Eye (tissue), 1 donor: ENCODE results near the gene PBX1.

Source experiments
- DNase-seq: peaks from one replicate; pipeline ENCODE4 v3.0.0-alpha.2; 2015

Gene PBX1

DNA sequence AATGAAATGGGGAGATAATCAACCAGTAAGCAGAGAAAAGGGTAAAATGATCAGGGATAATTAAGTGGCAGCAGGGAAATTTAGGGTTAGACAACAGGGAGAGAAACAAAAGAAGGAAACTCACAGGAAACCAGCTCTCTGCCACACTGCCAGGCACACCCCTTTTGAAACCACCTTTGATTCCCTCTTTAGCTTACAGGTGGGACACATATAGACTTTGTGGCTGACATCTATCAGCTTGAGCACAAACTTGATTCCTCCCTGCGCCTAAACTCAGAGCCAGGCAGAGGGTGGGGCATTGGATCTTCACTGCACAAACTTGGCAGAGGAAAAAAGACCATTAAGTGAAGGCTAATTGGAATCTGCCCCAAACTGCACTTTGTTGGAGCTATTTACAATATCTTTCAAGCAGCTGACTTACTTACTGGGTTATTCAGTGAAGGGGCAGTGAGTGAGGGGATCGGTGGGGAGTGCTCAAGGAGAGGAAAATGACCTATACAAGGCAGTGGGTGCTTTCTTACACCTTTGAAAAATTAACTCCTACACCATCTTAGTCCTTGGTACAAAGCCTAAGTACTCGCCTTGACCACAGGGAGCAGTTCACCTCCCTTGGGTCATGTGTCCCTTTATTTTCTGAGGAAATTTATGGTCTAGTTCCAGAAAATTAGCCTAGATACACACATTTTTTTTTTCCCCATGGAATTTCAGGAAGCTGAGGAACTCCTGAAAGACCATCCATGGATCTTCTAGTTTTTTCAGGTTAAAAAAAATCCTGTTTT, 60.2 kb downstream of the PBX1 start:
- no peak for DNase-seq

DNA sequence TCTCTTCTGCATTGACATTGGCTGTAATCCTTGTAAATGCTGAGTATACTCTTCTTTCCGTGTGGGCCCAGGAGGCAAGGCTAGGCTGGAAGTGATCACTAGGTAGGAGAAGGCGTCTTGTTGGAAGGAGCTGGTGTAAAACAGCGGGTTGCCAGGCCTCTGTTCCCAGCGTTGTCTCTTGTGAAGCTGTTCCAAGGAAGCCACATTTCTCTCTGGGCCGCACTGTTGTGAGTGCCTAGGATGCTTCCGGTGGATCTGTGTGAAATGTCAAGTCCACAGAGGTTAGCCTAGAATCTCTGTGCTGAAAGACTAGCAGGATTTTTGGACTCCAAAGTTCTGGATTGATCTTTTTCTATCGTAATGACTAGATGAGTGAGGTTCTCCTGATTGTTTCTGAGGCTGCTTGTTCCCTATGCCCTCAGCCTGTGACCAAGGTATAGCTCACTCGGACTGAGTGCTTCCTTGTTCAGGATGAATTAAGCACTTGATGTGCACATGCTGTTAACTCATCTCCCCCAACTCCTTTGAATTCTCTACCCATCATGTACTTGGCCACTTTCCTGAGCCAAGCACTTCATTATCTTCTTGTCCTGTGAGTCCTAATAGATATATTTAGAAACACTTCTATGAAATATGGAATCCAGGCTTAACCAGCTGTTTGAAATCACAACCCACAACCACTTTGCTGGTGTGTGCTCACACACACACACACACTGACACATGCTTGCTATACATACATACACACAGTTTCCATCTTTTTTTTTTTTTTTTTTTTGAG, 63.3 kb downstream of the PBX1 start:
- DNase-seq: no peak

DNA sequence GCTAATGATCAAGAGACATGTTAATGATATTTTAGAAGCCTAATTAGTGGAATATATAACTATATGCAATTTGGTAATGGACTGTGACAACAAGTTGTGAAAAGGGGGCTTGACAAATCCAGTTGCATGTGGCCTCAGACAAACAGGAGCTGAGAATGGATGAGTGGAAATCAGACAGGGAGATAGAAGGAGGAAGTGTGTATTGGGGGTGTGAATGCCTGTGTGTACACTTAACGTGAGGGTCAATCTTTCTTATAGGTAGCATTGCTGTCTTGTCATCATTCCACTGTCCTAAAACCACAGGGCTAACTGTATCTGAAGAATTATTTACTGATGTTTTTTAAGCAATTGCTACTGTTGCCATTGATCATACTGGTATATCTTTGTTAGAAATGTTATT, 64.8 kb downstream of the PBX1 start:
- no peak for DNase-seq

DNA sequence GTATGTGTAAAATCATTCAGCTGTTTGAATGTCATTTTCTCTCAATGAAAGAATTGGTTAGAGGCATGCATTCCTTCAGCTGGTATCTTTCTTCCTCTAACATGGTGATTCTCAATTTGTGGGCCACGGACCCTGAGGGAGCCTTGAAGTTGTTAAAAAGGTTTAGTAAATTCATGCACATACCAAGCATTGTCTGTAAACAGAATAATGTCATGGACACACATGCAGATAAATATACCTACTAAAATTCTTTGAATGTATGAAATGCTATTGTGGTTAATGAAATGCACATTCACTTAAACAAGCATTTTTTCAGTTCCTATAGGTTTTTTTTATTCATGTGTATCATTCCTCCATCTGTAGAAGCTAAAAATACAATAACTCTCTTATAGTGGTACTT, 65.4 kb downstream of the PBX1 start:
- no peak for DNase-seq

DNA sequence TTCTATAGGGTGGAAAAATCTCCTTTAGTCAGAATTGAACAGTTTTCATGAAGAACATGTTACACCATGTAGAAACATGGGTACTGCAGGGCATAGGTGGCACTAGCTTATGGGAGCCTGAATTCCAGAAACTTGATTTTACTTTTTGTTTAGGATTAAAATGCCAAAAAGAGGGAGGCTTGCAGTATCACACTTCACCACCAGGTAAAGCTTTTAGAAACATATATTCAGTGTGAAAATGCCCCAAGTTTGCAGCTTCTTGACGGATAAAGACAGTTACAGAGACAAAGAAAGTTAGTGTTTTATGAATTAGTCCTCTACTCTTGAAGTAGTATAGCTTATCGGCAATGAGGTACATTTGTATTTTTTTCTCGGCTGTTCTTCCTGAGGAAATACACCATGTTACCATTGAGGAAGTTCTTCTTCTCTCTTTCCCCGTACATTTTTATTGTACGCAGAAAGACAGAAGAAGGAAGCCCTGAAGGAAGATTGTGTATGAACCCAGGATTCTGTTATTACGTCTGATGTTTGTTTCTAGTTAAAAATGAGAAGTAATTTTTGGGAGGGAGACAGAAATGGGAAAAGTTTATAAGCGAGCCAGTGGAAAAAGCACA, 66.1 kb downstream of the PBX1 start:
- DNase-seq: no peak

DNA sequence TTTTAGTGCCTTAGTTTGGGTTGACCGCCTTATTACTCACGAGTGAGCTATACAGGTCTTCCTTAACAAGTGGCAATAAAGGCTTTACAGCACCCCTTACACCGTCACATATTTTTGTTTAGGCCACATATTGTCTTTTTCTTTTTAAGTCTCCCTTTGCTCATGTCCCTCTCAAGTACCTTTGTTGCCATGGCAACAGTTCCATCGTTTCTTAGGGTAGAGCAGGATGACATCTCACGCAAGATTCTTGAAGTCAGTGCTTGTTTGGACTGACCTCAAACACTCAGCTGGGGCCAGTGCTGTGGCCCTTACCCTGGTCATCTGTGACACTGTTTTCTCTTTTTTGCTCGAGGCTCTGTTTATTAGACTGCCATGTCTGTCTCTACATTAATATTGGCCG, 69.8 kb downstream of the PBX1 start:
- DNase-seq: no peak

DNA sequence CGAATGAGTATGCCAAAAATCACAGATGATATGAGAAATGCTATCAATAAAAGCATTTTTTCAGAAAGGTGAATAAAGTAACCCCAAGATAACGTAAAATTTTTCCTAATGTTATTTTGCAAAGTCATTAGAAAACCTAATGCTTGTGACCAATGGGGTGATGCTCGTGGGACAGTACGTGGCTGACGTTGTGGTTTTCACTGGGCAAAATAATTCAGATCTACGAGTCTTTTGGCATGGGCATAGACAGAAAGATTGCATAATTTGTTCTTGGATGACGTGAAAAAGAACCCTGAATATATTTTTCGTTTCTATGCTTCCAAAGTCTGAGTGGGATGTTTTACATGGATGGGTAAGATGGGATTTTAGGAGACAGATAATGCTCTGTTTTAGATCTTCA, 71.0 kb downstream of the PBX1 start:
- DNase-seq: no peak

DNA sequence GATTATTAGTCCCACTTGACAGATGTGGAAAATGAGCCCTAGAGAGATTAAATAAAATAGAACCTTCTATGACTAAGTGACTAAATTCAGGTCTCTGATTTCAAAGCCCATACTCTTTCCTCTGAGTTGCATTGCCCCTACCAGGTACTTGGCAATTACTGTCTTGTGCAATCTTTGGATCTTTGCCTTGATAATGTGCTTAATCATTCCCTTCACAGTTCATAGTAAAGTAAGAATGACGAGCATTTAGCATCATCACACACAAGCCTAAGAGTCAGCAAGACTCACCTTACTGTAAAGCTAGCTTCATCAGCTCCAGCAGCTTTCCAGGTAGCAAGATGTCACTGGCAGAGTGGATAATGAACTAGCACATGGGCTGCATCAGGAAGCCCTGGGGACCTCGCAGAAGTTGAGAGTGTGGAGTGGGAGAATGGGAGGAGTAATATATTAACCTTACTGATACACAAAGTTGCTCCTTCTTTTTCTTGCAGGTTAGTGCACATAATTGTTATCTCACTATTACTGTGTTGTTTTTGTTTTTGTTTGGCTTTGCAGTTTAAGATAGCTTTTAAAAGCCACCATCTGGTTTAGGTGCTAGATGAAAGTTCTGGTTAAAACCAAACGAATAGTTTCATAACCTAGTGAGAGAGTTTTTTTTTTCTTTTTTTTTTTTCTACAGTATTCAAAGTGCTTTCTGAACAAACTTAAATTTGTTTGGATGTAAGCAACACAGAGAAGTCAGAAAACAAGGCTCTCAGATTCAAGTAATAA, 71.8 kb downstream of the PBX1 start:
- DNase-seq: no peak

DNA sequence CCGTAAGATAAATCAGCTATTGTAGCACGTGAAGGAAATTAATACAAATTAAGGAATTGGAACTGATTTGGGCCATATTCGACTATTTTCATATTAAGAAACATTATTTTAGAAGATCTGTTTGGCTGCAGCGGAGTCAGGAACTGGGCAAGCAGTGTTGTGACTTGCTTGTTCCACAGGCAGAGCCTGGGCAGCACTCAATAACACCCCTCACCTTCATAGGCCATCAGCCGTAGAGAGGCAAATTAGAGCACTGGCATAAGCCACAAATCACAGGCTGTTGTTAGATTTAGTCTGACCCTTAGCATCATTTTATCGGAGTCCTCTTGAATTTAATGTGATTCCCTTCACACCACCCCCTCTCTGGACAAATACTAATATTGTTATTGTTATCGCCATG, 72.8 kb downstream of the PBX1 start:
- DNase-seq: no peak

DNA sequence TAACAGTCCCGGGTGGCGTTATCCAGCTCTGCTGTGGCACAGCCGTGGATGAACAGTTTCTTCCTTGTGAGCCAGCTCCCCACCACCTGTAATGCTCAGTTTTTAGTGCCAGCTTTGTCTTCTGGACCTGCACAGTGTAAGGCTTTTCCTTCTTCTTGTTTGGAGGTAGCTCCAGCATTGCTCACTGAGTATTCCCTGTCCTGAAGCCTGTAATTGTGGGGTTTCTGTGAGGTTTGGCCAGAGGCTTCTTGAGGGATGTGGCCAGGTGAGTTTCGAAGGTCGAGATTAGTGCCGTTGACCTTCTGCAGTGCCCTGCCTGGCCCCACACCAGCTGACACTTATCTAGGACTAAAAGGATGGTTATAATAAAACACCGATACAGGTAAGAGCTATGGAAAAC, 75.0 kb downstream of the PBX1 start:
- no peak for DNase-seq

DNA sequence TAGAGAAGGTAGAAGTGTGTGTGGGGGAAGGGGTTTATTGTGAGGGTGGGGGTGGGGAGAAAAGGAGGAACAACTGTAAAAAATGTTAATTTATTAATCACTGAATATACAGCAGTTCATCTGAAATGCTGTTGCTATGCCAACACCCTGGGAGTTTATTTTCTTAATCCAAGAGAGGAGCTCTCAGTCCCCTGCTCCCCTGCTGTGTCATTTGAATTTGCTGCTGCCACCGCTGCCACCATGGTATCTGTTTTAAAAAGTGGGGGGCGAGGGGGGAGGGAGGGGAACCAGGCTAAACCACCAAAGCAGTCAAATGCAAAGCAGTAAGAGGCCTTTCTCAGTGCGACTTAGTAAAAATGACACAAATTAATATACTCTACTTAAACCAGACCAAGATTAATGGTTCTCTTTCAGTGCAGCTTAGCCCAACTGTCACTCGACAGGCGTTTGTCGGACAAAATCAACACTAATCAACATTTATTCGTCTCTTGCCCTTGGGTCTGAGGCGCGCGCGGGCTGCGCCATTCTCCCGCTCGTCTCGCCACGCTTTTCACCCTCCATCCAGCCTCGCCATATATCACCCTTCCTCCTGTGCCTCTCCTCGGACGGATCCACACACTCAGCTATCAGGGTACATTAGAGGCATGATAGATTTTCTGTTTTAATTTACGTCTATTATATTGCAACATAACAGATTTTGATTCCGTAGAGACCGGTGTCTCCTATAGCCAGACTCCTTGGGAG, 76.2 kb downstream of the PBX1 start:
- peak; percentile 58 for DNase-seq

DNA sequence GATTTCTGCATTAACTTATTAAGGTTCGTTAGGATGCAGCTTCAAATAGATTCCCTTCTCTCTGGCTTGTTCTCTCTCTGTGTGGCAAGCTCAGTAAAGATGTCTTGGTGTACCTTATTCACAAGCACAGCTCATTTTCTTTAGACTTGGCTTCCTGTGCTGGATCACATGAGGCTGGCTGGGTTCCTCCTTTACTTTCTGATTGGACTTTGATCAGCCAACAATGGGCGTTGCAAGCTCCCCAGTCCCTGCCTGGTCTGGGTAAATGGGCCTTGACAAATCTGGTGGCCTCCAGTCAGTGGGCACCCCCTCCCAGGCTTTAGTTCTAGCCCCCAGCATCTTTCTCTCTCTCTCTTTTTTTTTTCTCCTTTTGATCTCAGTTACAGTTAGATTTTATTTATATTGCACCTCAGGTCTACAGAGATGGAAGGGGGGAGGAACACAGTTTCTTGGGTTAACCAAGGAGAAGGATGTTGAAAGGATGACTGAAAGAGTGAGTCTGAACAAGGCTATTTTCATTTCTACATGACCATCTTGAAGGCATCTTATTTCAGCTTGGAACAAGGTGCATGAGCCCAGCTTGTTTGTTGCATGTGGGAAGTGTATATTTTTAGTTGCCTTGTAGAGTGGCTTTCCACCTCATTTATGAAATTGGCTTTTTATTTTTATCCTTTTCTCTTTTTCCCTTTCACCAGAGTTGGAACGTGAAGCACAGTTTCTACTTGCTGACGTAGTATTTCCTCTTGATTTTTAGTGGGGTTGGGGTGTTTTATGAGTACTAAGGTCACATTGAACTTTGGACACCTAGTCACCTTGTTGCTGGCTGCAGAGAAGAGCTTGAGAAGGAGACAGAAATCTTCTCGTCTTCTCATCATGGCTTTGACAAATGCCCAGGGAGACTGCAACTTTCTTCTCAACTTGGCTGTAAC, 77.1 kb downstream of the PBX1 start:
- no peak for DNase-seq

DNA sequence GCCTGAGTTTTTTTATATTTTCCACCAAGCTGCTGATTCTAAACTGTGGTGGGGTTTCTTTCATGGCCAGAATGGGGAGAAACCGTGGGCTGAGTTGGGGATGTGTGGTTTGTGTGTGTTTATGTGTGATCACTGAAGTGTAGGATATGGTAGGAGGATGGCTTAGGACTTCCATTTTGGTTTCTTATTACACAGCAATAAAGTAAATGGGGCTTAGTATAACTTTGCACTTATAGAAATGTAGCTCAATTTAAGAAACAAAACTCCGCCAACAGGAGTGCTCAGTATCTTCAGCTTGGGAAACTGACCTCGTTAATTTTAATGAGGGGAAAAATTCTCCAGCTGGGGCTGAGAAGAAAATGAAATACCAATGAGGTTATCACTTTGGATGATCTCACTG, 77.8 kb downstream of the PBX1 start:
- peak; percentile 73 for DNase-seq

DNA sequence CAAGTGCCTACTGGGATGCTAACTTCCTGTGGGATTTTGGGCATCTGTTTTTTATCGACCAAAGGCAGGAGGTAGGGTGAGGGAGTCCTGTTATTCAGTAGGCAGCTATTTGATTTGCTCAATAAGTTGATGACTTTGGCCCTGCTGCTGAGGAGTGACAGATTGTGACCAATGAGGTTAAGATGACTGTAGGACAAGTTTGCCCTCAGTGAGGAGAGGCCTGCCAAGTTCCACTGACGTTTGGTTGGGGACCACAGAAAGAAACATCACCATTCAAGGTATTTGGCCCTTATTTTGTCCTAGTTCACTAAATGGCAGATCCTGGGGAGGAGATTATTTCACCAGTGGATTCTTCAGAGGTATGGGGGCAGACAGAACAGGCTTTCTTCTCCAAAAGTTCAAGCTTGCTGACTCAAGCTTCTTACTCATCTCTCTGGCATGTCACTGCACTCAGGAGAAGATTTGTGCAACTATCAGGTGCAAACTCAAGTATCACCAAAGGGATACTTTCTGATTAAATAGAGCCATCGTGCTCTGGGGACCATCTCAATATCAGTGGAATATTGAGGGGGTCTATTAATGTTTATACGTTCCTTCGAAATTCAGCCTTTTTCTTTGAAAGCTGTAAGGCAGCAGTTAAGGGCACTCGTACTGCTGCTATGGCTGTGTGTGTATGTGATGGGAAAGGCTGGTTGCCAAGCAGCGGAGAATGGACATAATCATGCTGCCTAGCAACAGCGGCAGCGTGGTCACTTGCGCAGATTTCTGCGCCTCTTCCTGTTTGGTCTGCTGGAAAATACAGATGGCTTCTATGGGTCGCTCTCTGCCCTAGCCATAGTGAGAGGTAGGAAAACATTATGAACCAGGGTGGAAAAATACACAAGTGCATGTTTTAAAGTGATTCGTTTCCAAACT, 78.7 kb downstream of the PBX1 start:
- peak; percentile 89 for DNase-seq

DNA sequence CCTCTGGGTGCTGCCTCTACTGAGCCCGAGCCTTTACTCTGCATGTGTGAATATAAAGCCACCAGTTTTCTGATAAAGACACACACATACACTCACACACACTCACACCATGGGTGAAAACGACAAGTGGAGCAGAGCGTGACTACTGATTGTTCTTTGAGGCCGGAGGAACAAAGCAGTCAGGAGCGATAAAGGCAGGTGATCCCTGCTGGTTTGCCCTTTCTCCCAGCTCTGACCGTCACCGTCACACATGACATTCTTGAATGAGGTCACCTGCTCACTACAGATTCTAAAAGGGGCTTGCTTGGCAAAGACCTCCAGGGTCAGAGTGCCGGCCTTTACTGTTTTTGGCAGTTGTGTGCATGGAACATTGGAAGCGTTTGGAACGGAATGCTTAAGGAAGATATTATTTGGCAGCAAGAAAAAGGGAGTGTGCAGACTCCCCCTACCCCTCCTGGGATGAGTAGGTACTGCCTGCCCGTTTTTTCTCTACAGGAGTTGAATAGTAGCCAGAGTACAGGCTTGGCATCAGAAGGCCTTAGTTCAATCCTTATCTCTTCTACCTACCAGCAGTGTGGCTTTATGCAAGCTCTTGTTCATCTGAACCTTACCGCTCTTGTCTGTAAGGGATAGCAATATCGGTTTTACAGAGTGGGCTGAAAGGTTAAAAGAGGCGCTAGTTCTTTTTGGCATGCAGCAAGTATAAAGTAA, 79.7 kb downstream of the PBX1 start:
- peak; percentile 62 for DNase-seq

DNA sequence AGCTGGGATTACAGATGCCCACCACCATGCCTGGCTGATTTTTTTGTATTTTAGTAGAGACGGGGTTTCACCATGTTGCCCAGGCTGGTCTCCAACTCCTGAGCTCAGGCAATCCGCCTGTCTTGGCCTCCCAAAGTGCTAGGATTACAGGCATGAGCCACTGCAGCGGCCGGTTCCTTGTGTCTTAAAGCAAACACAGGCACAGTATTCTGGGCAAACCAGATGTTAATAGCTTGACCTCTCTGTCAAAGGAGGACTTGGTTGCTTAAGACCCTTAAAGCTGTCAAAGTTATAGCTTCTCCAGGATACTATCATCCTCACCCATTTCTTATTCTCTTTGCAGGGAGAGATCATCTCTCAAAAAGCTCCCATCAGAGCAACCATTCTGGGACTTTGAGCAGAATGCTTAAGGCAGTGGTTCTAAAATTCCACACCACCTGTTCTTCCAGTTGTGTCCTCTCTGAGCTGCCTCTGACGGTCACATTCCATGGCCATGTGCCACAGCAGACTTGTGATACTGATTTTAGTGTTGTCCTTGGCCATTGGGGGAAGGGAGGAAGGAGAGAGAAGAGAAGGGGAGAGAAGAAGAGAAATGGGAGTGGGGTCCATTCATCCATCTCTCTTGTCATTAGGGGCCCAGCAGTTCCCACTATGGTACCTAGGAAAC, 81.8 kb downstream of the PBX1 start:
- DNase-seq: no peak

DNA sequence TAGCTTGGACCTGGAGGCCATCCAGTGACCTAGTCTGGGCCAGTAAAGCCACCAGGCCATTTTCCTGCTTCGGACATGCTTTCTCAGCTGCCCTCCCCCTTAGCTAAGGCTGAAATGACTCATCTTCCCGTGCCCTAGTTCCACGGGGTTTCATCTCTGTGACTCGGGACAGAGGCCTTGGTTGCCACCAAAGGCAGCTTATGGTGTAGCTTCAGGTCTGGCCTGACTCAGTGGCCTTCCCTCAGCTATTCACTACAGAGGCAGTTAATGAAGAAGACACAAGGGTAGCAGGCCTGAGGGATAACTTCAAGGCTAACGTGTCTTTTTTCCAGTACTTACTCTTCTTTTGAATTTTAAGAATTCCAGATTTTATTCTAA, 82.4 kb downstream of the PBX1 start:
- DNase-seq: no peak

DNA sequence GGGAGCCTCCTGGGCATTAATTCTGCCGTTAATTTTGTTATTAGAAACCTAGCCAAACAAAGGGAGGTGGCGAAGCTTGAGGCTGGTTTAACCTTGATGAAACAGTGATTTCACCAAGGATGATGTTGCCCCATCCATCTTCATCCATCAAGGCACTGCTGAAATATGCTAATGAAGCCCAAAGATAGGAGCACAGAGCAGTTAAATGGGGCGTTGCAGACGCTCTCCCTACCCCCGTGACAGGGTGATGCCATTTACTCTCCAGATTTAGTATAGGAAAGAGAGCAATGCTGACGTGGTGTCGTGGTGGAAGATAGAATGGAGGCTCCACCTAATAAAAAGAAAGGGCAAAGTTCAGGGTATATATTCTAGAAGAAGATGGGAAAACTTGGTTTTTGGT, 84.0 kb downstream of the PBX1 start:
- DNase-seq: no peak

DNA sequence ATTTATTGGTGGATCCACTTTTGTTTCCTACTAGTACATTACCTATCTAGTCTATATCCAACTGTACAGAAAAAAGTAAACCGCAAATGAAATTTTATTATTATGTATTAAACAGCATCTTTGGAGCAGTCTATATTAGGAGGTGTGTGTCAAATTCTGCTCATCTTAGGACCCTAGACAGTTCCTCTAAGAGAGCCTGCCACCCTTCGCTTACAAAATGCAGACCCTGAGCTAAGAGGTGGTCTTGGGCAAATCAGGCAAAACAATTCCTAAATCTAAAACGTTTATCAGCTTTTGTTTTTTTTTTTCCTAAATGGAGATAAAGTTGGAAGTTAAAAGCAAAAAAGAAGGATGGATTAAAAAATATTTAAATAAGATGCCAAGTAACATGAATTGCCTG, 85.3 kb downstream of the PBX1 start:
- no peak for DNase-seq
